Activated T-cell treated with anti-CD3 and anti-CD28 coated beads for 4 hours (primary cell): ENCODE measurements around the gene IGF2.

Source experiments
- DNase-seq: peaks from one replicate; pipeline ENCODE4 v3.0.0-alpha.2; 2020

The IGF2 gene

DNA sequence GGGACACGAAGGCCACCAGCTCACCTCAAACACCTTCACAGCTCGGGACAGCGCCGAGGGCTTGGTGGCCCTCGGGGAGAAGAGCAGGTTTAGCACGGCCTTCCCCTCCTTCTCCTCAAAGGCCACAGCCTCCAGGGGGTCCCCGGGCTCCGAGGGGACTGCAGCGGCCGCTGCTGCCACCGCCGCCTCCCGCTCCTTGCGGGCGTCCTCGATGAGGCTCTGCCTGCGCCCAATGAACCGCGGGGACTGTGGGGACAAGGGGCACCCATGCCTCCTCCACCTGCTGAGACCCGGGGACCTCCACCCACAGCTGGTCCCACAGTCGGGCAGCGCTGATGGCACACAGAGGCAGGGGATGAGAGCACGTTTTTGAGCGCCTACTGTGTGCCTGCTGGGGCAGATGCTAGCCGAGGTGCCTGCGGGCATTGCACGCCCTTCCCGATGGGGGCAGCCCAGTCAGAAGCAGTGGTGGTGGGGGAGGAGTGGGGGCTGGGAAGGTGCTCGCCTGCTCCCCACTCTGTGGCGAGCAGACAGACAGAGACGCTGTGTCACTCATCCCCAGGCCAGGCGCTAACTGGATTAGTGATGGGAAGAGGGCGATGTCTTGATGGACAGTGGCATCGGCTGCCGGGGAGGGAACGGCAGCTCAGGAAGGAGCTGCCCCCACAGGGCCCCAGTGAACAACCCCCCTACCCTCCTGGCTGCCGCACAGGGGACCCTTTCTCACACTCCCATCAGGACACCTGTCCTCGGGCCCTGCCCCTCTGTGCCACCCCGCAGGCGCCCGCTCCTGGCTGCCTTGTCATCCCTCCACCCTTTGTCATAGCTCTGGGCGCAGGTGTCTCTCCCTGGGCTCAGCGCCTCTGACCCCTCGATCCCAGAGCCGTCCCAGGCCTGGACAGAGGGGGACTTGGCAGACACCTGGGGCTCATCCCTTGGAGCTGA lies 30.7 kb upstream of the IGF2 start:
- no peak for DNase-seq

DNA sequence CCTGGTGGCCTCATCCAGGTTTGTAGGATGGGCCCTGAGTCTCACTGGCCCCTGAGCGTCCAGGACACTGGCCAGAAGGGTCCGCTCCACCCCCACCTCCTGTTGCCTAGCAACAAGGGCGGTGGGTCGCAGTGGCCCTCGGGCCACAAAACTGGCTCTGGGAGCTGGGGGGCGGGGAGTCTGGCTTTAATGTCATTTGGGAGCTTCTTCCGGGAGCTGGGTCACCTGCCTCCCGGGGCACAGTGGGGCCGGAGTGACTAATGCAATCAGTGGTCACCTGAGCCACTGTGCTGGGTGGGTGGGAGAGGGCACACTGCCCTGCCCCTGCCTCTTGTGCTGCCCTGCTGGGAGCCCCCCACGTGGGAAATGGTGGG lies 29.8 kb upstream of the IGF2 start:
- no peak for DNase-seq

DNA sequence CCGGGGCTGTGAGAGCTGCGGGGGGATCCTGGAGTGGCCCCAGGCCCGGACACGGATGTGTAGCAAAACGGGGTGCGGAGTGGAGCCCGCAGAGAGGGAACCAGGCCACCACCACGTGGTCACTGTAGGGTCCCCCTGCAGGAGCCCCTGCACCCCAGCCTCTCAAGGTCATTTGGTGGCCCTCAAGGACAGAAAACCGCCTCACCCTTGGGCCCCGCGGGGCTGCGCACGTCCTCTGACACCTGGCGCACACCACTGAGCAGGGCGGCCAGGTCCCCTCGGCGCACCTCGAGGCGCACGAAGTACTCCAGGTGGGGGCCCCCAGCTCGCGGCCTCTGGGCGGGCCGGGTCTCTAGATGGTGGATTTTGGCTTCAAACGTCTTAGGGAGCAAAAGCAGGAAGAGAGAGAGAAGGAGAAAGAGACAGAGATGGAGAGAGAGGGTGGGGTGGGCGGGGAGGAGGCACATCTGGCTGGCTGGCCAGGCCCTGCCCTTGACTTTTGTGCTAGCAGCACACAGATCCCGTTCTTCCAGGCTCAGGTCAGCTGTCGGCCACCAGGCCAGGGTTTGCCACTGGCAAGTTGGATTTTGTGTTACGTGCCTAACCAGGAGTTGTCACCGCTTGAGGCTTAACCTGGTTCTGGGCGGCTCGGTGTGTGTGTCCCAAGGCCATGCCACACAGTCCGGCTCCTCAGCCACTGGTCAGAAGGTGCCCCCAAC lies 29.3 kb upstream of the IGF2 start:
- no peak for DNase-seq

DNA sequence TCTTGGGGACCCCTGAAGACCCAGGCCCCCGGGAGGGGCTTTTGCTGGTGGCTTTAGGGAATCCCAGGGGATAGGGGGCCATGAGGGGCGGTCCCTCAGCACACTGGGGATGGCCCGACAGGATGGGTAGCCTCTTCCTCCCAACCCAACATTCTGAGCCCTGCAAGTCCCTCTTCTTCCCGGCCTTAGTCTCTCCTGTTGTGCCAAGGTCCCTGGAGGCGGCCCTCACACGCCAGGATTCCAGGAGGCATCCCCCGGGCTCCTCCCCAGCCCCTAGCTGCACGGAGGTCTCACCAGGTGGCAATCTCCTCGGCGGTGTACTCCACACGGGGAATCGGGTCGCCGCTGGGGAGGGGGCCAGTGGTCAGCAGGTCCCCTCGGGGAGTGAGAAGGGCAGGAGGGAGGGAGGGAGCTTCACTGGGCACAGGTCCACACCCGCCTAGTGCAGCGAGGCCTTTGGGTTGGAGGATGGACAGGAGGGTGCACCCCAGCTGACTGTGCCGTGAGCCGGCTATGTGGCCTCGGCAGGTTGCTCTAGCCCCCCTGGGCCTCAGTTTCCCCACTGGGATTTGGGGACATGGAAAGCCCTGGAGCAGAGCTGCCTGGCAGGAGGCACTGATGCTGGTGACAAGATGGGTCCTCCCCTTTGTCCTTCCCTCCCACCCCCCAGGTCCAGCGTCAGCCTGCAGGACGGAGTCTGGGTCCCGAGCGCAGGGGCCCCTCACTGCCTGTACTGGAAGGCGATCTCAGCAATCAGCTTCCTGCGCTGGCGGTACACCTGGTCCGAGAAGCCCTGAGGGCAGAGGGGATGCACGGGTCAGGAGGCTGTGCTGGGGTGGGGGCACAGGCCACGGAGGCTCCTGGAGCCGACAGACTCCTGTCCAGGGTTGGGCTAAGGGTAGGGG lies 28.2 kb upstream of the IGF2 start:
- DNase-seq = no peak

DNA sequence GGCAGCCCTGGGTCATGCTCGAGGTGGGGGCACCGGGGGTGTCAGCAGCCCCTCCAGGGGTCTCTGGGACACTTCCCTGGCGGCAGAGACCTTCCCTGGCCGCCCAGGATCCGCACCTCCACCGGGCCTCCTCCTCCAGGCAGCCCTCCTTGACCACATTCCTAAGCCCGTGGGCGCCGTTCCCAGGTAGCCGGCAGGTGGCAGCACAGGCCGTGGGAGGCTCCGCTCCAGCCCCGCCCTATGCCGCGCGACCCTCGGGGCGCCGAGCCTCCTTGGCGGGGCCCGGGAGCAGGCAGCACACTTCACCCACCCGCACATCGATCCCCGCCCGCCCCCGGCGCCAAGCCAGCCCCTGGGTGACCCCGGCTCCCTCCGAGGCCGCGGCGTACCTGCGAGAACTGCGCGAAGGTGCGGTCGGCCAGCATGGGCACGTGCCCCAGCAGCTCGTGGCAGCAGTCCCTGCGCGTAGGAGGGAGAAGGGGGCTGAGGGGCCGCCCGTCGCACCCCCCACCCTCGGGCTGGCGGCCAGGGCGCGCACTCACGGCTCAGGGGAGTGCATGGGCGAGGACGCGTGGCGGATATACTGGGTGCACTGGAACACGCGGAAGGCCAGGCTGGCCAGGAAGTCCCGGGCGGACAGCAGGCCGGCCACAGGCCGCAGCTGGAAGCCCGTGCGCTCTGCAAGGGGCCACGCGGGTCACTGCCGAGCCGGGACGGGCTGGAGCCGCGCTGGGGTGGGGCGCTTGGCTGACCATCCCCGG lies 27.1 kb upstream of the IGF2 start:
- peak; percentile 33 for DNase-seq

DNA sequence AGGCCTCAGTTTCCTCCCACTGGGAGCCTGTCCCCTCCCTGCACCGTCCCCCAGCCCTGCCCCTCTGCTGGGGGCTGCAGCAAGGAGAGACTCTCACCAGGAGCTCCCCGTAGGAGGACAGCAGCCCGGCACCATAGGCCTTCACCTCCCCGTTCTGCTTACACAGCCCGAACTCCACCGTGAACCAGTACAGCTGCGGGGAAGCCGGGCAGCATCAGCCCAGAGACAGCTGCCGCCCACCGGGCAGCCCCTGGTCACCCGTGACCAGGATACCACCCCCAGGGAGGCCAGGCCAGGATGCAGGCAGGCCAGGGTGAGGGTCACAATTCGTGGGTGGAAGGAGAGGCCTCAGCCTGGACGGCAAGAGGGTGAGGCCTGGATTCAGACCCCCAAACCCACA lies 26.4 kb upstream of the IGF2 start:
- DNase-seq = no peak

DNA sequence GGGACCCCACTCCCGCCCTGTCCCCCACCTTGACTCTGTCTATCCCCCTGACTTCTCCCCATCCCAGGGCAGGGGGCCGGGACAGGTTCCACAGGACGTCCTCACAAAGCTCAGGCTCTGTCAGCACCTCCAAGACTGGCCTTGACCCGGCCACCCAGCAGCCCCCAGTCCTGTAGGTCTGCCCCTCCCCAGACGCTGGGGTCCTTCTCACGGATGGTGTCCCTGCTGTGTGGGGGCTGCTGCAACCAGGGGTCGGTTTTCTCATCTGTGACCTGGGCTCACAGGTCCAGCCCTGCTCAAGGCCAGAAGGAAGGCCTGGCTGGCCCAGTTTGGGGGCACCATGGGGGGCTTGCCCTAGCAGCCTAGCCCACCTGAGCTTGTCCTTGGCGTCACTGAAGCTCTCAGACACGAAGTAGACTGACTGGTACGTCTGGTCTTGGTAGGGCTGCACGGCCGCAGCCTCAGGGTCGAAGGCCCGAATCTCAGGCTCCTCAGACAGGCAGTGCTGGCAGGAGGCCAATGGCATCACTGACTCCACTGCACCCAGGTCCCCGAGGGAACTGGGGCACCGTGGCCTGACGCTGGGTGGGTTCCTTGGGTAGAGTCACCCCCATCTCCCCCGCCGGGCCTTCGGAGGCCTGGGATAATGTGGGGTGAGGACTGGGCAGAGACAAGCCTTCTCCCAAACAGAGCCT lies 25.8 kb upstream of the IGF2 start:
- DNase-seq = no peak

DNA sequence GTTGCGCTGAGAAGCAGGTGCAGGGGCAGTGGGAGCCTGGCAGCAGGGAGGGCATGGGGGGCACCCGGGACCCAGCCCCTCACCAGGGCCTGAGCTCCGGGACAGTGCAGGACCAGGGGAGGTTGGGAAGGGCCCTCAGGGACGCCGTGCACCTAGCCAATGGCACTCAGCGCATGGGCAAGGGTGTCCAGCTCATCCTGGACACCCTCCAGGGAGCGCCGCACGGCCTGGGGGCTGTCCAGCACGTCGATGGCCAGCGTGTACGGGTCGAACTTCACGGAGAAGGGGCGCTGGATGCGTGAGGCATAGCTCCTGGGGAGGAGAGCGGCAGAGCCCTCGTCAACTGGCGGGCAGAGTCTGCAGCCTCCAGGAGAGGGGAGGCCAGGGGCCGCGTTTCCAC lies 24.9 kb upstream of the IGF2 start:
- no peak for DNase-seq

DNA sequence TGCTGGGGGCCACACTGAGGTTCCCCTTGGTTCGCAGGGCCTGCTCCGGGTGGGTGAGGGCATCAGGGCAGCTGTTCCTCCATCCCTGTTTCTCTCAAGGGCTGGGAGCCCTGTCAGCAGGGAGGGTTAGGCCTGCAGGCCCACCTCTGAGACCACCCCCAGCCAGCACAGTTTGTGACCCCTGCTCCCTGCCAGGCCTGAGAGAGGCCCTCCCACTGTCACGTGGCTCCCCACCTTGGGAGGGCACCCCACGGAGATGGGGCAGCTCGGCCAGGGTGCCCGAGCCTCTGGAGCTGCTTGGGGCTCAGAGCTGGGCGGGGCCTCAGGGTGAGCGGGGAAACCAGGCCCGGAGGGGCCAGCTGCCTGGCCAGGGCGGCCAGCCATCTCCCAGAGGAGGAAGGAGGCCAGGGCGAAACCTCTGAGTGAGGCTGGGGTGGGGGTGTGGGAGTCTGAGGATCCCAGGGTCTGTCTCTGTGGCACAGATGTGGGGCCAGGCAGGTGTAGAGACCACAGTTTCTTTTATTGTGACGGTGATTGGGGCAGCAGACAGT lies 24.3 kb upstream of the IGF2 start:
- DNase-seq = no peak

DNA sequence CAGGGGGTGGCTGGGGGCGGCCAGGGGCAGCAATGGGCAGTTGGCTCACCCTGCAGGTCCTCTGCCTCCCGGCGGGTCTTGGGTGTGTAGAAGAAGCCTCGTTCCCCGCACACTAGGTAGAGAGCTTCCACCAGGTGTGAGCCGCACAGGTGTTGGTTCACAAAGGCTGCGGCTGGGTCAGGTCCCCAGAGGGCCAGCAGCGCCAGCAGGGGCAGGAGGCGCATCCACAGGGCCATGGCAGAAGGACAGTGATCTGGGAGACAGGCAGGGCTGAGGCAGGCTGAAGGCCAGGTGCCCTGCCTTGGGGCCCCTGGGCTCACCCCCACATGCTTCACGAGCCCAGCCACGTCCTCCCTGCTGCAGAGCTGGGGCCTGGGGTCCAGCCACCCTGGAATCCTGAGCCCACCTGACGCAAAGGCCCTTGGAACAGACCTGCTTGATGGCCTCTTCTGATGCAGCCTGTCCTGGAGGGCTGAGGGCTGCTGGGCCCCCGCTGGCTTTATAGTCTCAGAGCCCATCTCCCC lies 21.6 kb upstream of the IGF2 start, which contains the start of gene INS:
TSS of gene INS (minus strand) at position 474 of the 524 bp plus-strand sequence. CDS start at position 236, 238 bp downstream.
- no peak for DNase-seq

DNA sequence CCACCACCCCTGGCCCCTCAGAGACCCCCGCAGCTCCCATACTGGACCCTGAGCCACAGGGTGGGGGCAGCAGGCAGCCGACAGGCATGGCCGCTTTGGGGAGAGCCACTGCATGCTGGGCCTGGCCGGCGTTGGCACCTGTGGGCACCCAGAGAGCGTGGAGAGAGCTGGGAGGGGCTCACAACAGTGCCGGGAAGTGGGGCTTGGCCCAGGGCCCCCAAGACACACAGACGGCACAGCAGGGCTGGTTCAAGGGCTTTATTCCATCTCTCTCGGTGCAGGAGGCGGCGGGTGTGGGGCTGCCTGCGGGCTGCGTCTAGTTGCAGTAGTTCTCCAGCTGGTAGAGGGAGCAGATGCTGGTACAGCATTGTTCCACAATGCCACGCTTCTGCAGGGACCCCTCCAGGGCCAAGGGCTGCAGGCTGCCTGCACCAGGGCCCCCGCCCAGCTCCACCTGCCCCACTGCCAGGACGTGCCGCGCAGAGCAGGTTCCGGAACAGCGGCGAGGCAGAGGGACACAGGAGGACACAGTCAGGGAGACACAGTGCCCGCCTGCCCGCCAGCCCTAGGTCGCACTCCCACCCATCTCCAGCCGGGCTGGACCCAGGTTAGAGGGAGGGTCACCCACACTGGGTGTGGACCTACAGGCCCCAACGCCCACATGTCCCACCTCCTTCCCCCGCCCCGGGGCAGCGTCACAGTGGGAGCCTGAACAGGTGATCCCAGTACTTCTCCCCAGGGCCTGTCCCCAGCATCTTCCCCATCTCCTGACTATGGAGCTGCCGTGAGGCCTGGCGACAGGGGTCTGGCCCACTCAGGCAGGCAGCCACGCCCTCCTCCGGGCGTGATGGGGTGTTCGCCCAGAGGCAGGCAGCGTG lies 20.6 kb upstream of the IGF2 start:
- DNase-seq = no peak

DNA sequence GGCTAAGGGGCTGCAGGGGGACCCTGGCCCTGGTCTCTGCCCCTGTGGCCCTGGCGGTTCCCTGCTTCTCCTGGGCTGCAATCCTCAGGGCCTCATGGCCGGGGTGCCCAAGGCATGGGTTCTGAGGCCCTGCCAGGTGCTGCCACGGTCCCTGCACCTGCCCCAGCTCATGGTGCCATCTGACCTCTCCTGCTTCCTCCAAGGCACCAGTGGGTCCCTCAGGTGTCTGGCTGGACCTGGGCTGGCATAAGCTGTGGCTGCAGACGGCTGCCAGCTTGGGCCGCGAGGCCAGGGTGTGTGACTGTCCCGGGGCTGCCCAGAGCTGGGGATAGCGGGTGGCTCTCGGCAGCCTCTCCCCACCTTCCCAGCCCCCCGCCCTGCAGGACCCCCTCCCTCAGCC lies 19.8 kb upstream of the IGF2 start:
- DNase-seq = no peak

DNA sequence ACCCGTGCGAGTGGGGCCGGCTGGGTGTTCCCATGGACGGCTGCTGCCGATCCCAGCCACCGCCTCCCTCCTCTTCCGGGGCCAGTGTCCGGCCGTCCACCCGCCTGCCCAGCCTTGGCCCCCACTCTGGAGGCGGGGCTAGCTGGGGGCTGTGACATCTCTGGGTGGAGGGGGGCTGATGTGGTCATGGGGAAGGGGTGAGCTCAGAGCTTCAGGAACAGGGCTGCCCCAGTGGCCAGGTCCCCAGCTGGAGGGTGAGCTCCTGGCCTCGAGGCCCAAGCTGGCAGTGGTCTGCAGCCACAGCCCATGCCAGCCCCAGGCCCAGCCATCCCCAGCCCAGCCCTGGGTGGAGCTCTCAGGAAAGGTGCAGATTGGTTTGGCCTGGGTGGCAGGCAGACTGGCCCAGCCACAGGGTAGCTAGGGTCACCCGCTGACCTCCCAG lies 19.1 kb upstream of the IGF2 start:
- no peak for DNase-seq

DNA sequence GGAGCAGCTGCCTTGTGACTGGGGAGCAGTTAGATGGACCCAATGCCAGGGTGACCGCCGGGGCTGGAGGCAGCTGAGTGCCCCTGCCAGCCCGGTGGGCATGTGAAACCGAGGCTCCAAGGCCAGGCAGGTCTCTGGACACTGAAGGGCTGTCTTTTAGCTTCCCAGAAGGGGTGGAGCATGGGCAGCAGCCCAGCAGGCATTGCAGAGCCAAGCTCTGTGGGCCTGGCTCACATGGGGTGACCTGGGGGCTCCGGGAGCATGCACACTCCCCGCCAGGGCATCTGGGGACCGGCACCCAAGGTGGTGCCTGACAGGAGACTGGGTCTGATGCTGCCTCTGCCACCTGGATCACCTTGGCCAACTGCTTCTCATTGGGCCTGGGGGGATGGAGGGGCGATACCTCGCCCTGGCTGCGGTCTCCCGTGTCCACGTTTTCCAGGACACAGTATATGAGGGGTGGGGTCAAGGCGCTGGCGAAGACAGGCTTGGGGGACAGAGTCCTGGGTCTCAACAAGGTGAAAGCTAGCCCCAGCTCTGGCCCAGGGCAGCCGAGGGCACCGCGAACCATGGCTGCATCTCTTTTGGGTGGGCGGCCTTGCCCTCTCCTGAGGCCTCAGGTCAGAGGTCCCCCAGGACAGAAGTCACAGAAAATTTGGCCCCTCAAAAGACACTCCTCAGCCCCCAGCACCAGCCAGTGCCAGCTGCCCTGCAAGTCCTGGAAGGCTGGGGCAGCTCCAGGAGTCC lies 18.3 kb upstream of the IGF2 start:
- no peak for DNase-seq

DNA sequence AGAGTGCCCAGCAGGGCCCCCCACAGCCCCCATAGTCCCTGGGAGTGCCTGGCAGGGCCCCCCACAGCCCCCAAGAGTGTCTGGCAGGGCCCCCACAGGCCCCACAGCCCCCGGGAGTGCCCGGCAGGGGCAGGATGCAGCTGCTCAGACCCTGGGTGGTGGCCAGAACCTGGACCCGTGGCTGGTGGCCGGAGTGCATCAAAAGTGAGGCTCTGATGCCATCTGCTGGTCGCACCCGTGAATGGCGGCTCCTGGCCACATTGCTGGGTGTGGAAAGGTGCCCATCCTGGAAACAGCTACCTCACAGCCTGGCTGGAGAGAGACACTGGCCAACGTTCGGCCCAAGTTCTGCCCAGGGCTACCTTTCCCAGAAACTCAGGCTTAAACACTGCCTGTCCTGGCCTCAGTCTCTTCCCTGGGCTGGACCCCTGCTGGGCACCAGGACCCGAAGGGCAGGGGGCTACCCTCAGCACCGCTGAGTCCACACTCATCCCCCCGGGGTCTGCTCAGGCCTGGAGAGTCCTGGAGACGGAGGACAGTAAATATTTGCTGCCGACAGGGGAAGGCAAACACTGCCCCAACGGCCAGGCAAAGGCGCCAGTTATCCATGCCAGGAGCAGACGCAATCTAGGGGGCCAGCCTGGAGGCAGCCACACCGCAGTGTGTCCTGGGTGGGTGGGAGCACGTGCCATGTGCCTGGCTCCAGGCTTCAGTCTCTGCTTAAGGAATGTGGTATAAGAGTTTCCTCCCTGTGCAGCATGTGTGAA lies 17.4 kb upstream of the IGF2 start:
- DNase-seq = peak; percentile 36

DNA sequence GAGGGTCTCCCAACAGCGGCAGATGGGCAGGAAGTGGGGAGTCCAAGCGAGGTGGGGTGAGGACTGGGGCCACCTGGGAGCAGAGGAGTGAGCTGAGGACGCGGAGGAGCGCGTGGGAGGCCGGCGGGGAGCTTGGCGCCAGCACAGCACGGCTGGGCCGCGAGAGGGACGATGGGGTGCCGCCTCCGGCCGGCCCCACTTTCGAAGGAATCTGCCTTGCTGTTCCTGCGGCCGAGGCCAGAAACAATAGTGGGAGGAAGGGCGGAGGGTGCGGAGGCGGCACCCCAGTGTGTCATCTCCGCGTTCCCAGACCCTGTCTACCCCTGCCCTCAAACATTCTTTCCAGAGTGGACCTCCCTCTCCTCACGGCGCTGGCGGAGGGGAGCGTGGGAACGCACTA lies 16.3 kb upstream of the IGF2 start:
- DNase-seq = no peak

DNA sequence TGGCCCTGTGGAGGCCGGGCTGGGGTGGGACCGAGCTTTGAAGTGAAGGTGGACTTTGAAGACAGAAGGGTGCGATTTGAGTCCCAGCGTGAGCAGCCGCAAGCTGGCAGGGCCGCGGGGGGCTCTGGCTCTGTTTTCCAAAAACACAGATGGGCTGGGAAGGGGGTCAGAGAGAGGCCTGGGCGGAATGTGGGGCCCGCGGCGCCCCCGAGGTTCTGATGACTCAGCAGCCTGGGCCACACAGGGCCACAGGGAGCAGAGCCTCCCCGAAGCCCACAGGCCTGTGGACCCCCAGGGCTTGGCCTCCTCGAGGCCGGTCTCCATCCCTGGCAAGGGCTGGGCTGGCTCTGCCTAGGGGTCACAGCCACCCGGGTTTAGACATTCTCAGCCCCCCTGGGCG lies 15.7 kb upstream of the IGF2 start:
- DNase-seq = no peak

DNA sequence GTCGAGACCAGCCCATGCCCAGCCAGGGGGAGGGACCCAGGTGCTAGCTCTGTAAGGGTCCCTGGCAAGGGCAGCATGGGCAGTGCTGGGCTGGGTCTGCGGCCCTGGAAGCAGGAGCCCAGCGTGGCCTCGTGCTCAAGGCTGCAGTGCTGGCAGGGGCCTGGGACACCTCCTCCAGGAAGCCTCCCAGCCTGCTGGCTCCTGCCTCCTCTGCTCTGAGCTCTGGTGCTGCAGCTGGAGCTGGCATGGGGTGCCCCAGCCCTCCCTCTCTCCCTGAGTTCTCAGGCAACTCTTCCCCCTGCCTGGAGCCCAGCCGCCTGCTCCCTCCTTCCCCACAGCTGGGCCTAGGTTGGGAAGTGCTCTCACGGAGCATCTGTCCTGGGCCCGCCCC lies 15.0 kb upstream of the IGF2 start:
- no peak for DNase-seq
